T-helper 17 cell (primary cell): Measurements from ENCODE around the gene CCSER1. TPM values are rescaled to one million over a fixed set of nuclear protein-coding genes. Genes with fewer than 3 reads are reported as not detected.
"Not testable (repeated sequence)": the region's sequence is repeated elsewhere in the genome, so short reads cannot be mapped to it uniquely, and the experiment has no call there.

Source experiments
- ATAC-seq: fragments of 150-1000 bp; cut with Tn5 transposase; 2 replicates; pipeline ENCODE4 v1.10.0; 2021; ENCODE audit warnings: mild to moderate bottlenecking, moderate library complexity
- DNase-seq, 3 donors: peaks; one replicate each; pipeline versions ENCODE4 v3.0.0 to v3.0.0-alpha.2; 2020 to 2021
- H3K9me3 ChIP-seq: one replicate; pipeline ENCODE4 v1.7.0; 2013; ENCODE audit warnings: low read length, mild to moderate bottlenecking; ENCODE audit not compliant: control insufficient read depth, poor library complexity, severe bottlenecking
- H3K27ac Mint-ChIP-seq: one replicate; pipeline ENCODE4 v1.8.0; 2022; ENCODE audit warnings: mild to moderate bottlenecking, moderate library complexity, mixed read lengths
- H3K27me3 Mint-ChIP-seq: one replicate; pipeline ENCODE4 v1.8.0; 2022; ENCODE audit warnings: mixed read lengths
- H3K36me3 Mint-ChIP-seq: one replicate; pipeline ENCODE4 v1.8.0; 2022; ENCODE audit warnings: low read depth, mixed read lengths
- H3K4me1 Mint-ChIP-seq: one replicate; pipeline ENCODE4 v1.8.0; 2022; ENCODE audit warnings: mild to moderate bottlenecking, mixed read lengths
- H3K4me3 Mint-ChIP-seq: one replicate; pipeline ENCODE4 v1.8.0; 2022; ENCODE audit warnings: mild to moderate bottlenecking, moderate library complexity, mixed read lengths
- total RNA-seq, 4 donors: library from RNA in 2 of 4; stranded (reverse) in 2 of 4; gene quantifications; one replicate each; pipeline ENCODE4 v1.2.3 and lab custom pipeline; 2022 to 2026

The CCSER1 gene
- total RNA-seq, 2 donors from 2014 or later: 1.7 to 3.0 TPM

- Mint-ChIP-seq H3K36me3 (no peaks in the 10 kb centered on the region), H3K27me3 (no peaks in the 10 kb centered on the region), H3K4me1 (no peaks in the 10 kb centered on the region), H3K27ac (no peak overlapping the region), H3K4me3 (no peak overlapping the region)
- ATAC-seq (no peak), DNase-seq (no peak)
- no peaks in the 10 kb centered on the region for H3K9me3 ChIP-seq
Measured at GRCh38 chr4:90689739-90690138, 562.5 kb downstream of the CCSER1 start.

GRCh38 chr4:90695411-90695810 is 568.2 kb downstream of the CCSER1 start:
- H3K4me3 Mint-ChIP-seq: no peak overlapping the region
- H3K4me1 Mint-ChIP-seq: no peaks in the 10 kb centered on the region
- no peaks in the 10 kb centered on the region for H3K9me3 ChIP-seq
- no peaks in the 10 kb centered on the region for H3K27me3 Mint-ChIP-seq
- no peaks in the 10 kb centered on the region for H3K36me3 Mint-ChIP-seq
- DNase-seq (no peak), ATAC-seq (no peak)
- H3K27ac Mint-ChIP-seq: no peak overlapping the region

- DNase-seq, H3K4me3 Mint-ChIP-seq, H3K27ac Mint-ChIP-seq, H3K4me1 Mint-ChIP-seq, H3K9me3 ChIP-seq, ATAC-seq, H3K36me3 Mint-ChIP-seq, H3K27me3 Mint-ChIP-seq: not testable (repeated sequence)
Measured at GRCh38 chr4:90705501-90705900, 578.3 kb downstream of the CCSER1 start.

- DNase-seq (no peak), ATAC-seq (no peak)
- Mint-ChIP-seq H3K27me3 (no peaks in the 10 kb centered on the region), H3K36me3 (no peaks in the 10 kb centered on the region), H3K4me1 (no peaks in the 10 kb centered on the region), H3K27ac (no peak overlapping the region), H3K4me3 (no peak overlapping the region)
- H3K9me3 ChIP-seq: no peaks in the 10 kb centered on the region
Measured at GRCh38 chr4:90715242-90715641, 588.0 kb downstream of the CCSER1 start.

- DNase-seq: no peak
- ATAC-seq: no peak
- Mint-ChIP-seq H3K4me1 (no peaks in the 10 kb centered on the region), H3K27ac (no peak overlapping the region), H3K27me3 (no peaks in the 10 kb centered on the region), H3K36me3 (no peaks in the 10 kb centered on the region), H3K4me3 (no peak overlapping the region)
- H3K9me3 ChIP-seq: no peaks in the 10 kb centered on the region
Measured at GRCh38 chr4:90718931-90719330, 591.7 kb downstream of the CCSER1 start.

GRCh38 chr4:90727938-90728337 is 600.7 kb downstream of the CCSER1 start:
- Mint-ChIP-seq H3K36me3 (no peaks in the 10 kb centered on the region), H3K27ac (no peak overlapping the region), H3K4me1 (no peaks in the 10 kb centered on the region), H3K27me3 (no peaks in the 10 kb centered on the region), H3K4me3 (no peak overlapping the region)
- ATAC-seq: no peak
- DNase-seq: no peak
- H3K9me3 ChIP-seq: no peaks in the 10 kb centered on the region

GRCh38 chr4:90730752-90731151 is 603.6 kb downstream of the CCSER1 start:
- H3K36me3 Mint-ChIP-seq: no peaks in the 10 kb centered on the region
- H3K4me1 Mint-ChIP-seq: no peaks in the 10 kb centered on the region
- ATAC-seq: no peak
- H3K4me3 Mint-ChIP-seq: no peak overlapping the region
- DNase-seq: no peak
- H3K27ac Mint-ChIP-seq: no peak overlapping the region
- no peaks in the 10 kb centered on the region for H3K27me3 Mint-ChIP-seq
- H3K9me3 ChIP-seq: no peaks in the 10 kb centered on the region

- H3K27ac Mint-ChIP-seq: no peak overlapping the region
- H3K4me3 Mint-ChIP-seq: no peak overlapping the region
- no peaks in the 10 kb centered on the region for H3K9me3 ChIP-seq
- no peaks in the 10 kb centered on the region for H3K4me1 Mint-ChIP-seq
- no peaks in the 10 kb centered on the region for H3K27me3 Mint-ChIP-seq
- DNase-seq: no peak
- H3K36me3 Mint-ChIP-seq: no peaks in the 10 kb centered on the region
- no peak for ATAC-seq
Measured at GRCh38 chr4:90733211-90733610, 606.0 kb downstream of the CCSER1 start.

- Mint-ChIP-seq H3K27me3 (no peaks in the 10 kb centered on the region), H3K4me3 (no peak overlapping the region), H3K4me1 (no peaks in the 10 kb centered on the region), H3K27ac (no peak overlapping the region), H3K36me3 (no peaks in the 10 kb centered on the region)
- H3K9me3 ChIP-seq: no peaks in the 10 kb centered on the region
- ATAC-seq: no peak
- DNase-seq: no peak
Measured at GRCh38 chr4:90745176-90745575, 618.0 kb downstream of the CCSER1 start.

- DNase-seq (no peak), ATAC-seq (no peak)
- Mint-ChIP-seq H3K27ac (no peak overlapping the region), H3K4me3 (no peak overlapping the region), H3K27me3 (no peaks in the 10 kb centered on the region), H3K36me3 (no peaks in the 10 kb centered on the region), H3K4me1 (no peaks in the 10 kb centered on the region)
- no peaks in the 10 kb centered on the region for H3K9me3 ChIP-seq
Measured at GRCh38 chr4:90753068-90753467, 625.9 kb downstream of the CCSER1 start.

GRCh38 chr4:90757534-90758060 is 630.4 kb downstream of the CCSER1 start:
- H3K4me3 Mint-ChIP-seq: no peak overlapping the region
- no peak overlapping the region for H3K27ac Mint-ChIP-seq
- no peaks in the 10 kb centered on the region for H3K4me1 Mint-ChIP-seq
- no peaks in the 10 kb centered on the region for H3K9me3 ChIP-seq
- H3K27me3 Mint-ChIP-seq: no peaks in the 10 kb centered on the region
- no peak for ATAC-seq
- no peak for DNase-seq
- no peaks in the 10 kb centered on the region for H3K36me3 Mint-ChIP-seq

GRCh38 chr4:90760059-90760458 is 632.9 kb downstream of the CCSER1 start:
- H3K4me3 Mint-ChIP-seq: no peak overlapping the region
- H3K36me3 Mint-ChIP-seq: no peaks in the 10 kb centered on the region
- DNase-seq (no peak), ATAC-seq (no peak)
- no peaks in the 10 kb centered on the region for H3K4me1 Mint-ChIP-seq
- H3K27ac Mint-ChIP-seq: no peak overlapping the region
- no peaks in the 10 kb centered on the region for H3K27me3 Mint-ChIP-seq
- H3K9me3 ChIP-seq: no peaks in the 10 kb centered on the region

- Mint-ChIP-seq H3K4me3 (no peak overlapping the region), H3K36me3 (no peaks in the 10 kb centered on the region), H3K4me1 (no peaks in the 10 kb centered on the region), H3K27ac (no peak overlapping the region), H3K27me3 (no peaks in the 10 kb centered on the region)
- DNase-seq: no peak
- H3K9me3 ChIP-seq: no peaks in the 10 kb centered on the region
- ATAC-seq: no peak
Measured at GRCh38 chr4:90766837-90767236, 639.6 kb downstream of the CCSER1 start.

- ATAC-seq (no peak), DNase-seq (no peak)
- Mint-ChIP-seq H3K36me3 (no peaks in the 10 kb centered on the region), H3K27ac (no peak overlapping the region), H3K27me3 (no peaks in the 10 kb centered on the region), H3K4me1 (no peaks in the 10 kb centered on the region), H3K4me3 (no peak overlapping the region)
- no peaks in the 10 kb centered on the region for H3K9me3 ChIP-seq
Measured at GRCh38 chr4:90769251-90769650, 642.1 kb downstream of the CCSER1 start.
